Osteoblast (primary cell): ENCODE measurements around the gene DES. TPM values are rescaled to one million over a fixed set of nuclear protein-coding genes. Genes with fewer than 3 reads are reported as not detected.

Experiments
- DNase-seq: peaks from one replicate; pipeline ENCODE4 v3.0.0; 2011; ENCODE audit warnings: low spot score, mixed read lengths; ENCODE audit not compliant: insufficient read length; ENCODE audit errors: missing footprints
- H2AFZ ChIP-seq: 2 replicates; pipeline ENCODE4 v1.6.0; 2011; ENCODE audit warnings: mild to moderate bottlenecking, low read length
- H3K27ac ChIP-seq: 2 replicates; pipeline ENCODE4 v1.5.1; 2011; ENCODE audit warnings: mild to moderate bottlenecking, low read depth, low read length, moderate library complexity
- H3K27me3 ChIP-seq: 2 replicates; pipeline ENCODE4 v1.6.0; 2012; ENCODE audit warnings: mild to moderate bottlenecking, control low read depth, inconsistent platforms, low read length, moderate library complexity; ENCODE audit not compliant: insufficient read depth
- H3K36me3 ChIP-seq: 2 replicates; pipeline ENCODE4 v1.5.1; 2011; ENCODE audit warnings: mild to moderate bottlenecking, low read length, control low read depth, moderate library complexity; ENCODE audit not compliant: insufficient read depth
- H3K4me1 ChIP-seq: 2 replicates; pipeline ENCODE4 v1.5.1; 2011; ENCODE audit warnings: mild to moderate bottlenecking, low read length, control low read depth, moderate library complexity; ENCODE audit not compliant: insufficient read depth
- H3K4me2 ChIP-seq: 2 replicates; pipeline ENCODE4 v1.6.0; 2011; ENCODE audit warnings: mild to moderate bottlenecking, low read length; ENCODE audit not compliant: insufficient read depth
- H3K4me3 ChIP-seq: fragments of 200-600 bp; sonication (generic); 3 replicates; pipeline ENCODE4 v1.5.1; 2012; ENCODE audit warnings: mild to moderate bottlenecking, low read length, inconsistent platforms; ENCODE audit not compliant: insufficient read depth
- H3K79me2 ChIP-seq: 2 replicates; pipeline ENCODE4 v1.6.0; 2012; ENCODE audit warnings: mild to moderate bottlenecking, low read length, control low read depth, inconsistent platforms; ENCODE audit not compliant: insufficient read depth
- H3K9me3 ChIP-seq: 2 replicates; pipeline ENCODE4 v1.5.1; 2011; ENCODE audit warnings: low read depth, low read length, control low read depth
- H4K20me1 ChIP-seq: 2 replicates; pipeline ENCODE4 v1.6.0; 2012; ENCODE audit warnings: mild to moderate bottlenecking, low read length, control low read depth; ENCODE audit not compliant: insufficient read depth
- total RNA-seq: library from RNA; depleted of rRNA; stranded (reverse); fragments of >200 nt; gene quantifications from 2 replicates; pipeline ENCODE4 v1.2.3, GENCODE V29; 2012
- TF ChIP-seq, protein P1 (sequence below): IDR thresholded peaks from 2 replicates; pipeline ENCODE4 v1.5.1; 2011; ENCODE audit warnings: mild to moderate bottlenecking, low read depth, low read length, moderate library complexity; ENCODE audit errors: extremely low read depth

DES gene
- total RNA-seq, 1 donor, result 0.72 TPM

DNA sequence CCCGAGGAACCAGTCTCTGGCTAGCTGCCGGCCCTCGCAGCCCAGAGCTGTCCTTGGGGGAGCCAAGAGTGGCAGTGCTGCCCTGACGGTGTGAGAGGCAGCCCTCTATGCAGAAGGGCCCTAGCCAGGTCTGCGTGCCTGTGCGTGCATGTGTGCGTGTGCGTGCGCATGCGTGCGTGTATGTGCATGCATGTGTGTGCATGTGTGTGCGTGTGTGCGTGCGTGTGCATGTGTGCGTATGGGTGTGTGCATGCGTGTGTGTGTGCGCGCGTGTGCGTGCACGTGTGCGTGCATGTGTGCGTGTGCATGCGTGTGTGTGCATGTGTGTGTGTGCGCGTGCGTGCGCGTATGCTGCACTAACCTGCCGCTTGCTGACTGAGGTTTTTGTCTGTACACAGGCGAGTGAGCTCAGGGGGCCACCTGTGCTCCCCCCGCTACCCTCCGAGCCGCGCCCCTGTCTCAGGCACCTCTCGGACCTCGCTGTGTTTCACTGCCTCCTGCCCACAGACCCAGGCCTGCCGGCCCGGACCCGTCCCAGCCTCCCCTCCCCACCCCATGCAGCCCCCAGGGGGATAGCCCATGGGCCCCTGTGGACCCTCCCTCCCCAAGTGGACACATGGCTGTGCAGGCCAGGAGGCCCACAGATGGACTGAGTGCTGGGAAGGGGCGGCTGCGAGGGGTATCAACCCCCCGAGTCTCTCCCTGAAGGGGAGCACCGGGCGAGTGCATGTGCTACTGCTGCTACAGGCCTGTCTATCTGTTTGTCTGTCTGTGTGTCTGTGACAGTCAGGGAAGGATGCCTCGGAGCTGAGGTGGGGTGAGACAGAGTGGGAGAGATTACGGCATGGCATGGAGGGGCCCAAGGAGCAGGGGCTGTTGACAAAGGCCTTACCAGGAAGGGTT is 47.7 kb downstream of the DES start:
- Histone ChIP-seq H3K27me3 (no peaks in the 10 kb centered on the region), H3K36me3 (peaks cover 61% of the 10 kb centered on the region), H3K27ac (no peak overlapping the region), H4K20me1 (no peaks in the 10 kb centered on the region), H3K79me2 (no peaks in the 10 kb centered on the region), H3K4me2 (no peak overlapping the region), H2AFZ (no peak overlapping the region), H3K9me3 (no peaks in the 10 kb centered on the region), H3K4me1 (peaks cover 21% of the 10 kb centered on the region), H3K4me3 (no peak overlapping the region)
- TF ChIP-seq, protein P1, sequence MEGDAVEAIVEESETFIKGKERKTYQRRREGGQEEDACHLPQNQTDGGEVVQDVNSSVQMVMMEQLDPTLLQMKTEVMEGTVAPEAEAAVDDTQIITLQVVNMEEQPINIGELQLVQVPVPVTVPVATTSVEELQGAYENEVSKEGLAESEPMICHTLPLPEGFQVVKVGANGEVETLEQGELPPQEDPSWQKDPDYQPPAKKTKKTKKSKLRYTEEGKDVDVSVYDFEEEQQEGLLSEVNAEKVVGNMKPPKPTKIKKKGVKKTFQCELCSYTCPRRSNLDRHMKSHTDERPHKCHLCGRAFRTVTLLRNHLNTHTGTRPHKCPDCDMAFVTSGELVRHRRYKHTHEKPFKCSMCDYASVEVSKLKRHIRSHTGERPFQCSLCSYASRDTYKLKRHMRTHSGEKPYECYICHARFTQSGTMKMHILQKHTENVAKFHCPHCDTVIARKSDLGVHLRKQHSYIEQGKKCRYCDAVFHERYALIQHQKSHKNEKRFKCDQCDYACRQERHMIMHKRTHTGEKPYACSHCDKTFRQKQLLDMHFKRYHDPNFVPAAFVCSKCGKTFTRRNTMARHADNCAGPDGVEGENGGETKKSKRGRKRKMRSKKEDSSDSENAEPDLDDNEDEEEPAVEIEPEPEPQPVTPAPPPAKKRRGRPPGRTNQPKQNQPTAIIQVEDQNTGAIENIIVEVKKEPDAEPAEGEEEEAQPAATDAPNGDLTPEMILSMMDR, result no peak
- DNase-seq, result no peak

DNA sequence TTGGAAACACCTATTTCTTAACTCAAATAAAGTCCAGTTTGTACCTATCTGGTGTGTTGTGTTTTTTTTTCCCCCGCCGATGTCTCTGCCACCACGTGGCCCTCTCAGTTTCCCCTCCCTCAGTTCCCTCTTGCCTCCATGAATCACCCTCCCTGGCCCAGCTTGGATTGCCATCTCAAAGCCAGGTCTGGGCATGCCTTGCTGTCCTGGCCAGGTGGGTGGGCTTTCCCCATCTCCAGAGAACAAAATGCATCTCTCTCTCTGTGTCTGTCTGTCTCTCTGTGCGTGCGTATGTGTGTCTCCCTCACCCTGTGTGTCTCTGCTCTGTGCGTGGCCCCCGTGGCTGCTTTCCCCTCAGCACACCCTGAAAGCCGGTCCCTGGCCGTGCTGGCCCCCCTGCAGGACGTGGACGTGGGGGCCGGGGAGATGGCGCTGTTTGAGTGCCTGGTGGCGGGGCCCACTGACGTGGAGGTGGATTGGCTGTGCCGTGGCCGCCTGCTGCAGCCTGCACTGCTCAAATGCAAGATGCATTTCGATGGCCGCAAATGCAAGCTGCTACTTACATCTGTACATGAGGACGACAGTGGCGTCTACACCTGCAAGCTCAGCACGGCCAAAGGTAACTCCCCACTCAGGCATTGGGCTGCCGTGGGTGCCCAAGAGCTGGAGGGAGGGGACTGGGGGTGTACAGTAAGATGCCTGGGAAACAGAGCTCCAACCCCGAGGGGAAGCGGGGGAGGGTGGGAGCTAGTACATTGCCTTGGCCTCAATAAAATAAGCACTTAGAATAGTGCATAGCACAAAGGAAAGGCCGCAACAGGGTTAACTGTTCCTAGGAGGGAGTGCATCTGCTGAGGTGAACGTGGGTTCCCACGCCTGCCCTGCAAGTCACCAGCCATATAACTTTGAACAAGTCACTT is 48.9 kb downstream of the DES start:
- DNase-seq, result no peak
- H3K9me3 ChIP-seq, result no peaks in the 10 kb centered on the region
- H4K20me1 ChIP-seq, result no peaks in the 10 kb centered on the region
- H3K27me3 ChIP-seq, result no peaks in the 10 kb centered on the region
- H3K36me3 ChIP-seq, result peaks cover 66% of the 10 kb centered on the region
- no peak overlapping the region for H2AFZ ChIP-seq
- H3K4me2 ChIP-seq, result no peak overlapping the region
- peaks cover 14% of the 10 kb centered on the region for H3K4me1 ChIP-seq
- H3K79me2 ChIP-seq, result no peaks in the 10 kb centered on the region
- no peak overlapping the region for H3K4me3 ChIP-seq
- H3K27ac ChIP-seq, result no peak overlapping the region
- TF ChIP-seq, protein P1, result no peak

DNA sequence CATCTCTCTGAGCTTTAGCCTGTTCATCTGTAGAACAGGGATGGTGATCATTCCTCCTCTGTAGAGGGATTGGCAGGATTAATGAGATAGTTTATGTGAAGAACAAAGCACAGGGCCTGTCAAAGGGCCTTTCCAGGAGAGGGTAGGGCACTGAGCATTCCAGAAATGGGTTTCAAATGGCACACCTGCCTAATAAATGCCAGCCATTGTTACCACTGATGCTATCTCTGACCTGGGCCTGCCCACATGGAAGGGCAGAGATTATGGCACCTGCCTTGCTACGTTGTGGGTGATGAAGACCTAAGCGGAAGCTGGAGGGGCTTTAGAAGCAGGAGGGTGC is 49.5 kb downstream of the DES start:
- Histone ChIP-seq H3K9me3 (no peaks in the 10 kb centered on the region), H3K4me1 (peaks cover 14% of the 10 kb centered on the region)
- TF ChIP-seq, protein P1, result no peak

More for the DNA sequence above, 49.5 kb downstream of the DES start:
- Histone ChIP-seq H3K36me3 (peaks cover 66% of the 10 kb centered on the region), H3K79me2 (no peaks in the 10 kb centered on the region), H3K4me3 (no peak overlapping the region), H3K27ac (no peak overlapping the region), H3K4me2 (no peak overlapping the region), H3K27me3 (no peaks in the 10 kb centered on the region), H2AFZ (no peak overlapping the region), H4K20me1 (no peaks in the 10 kb centered on the region)
- DNase-seq, result no peak
